A549 (cell line): ENCODE measurements around the gene FRMD3. TPM values are rescaled to one million over a fixed set of nuclear protein-coding genes. Genes with fewer than 3 reads are reported as not detected.

Experiments
- ATAC-seq, 2 experiments: fragments of 200-7000 bp in 1 of 2; fragments of >200 bp in 1 of 2; cut with Nextera tagmentation in 1 of 2; cut with Tn5 transposase in 1 of 2; 3 replicates each; pipeline versions ENCODE4 v1.8.0 to v1.9.1; 2018 to 2020; ENCODE audit warnings: mild to moderate bottlenecking in 1 of 2, moderate library complexity in 1 of 2
- CTCF ChIA-PET: fragments of 300-600 bp; sonication (Branson Sonifier 250); formaldehyde crosslinking; extraction: SDS; loops from one replicate; lab custom pipeline; 2021; ENCODE audit warnings: antibody characterized with exemption, inconsistent platforms; lab: Yijun Ruan, JAX
- POLR2A ChIA-PET: fragments of 350-600 bp; formaldehyde crosslinking; extraction: SDS; loops from one replicate; lab custom pipeline; 2021; ENCODE audit warnings: antibody characterized with exemption, inconsistent platforms; lab: Yijun Ruan, JAX
- DNase-seq, 2 experiments: peaks; one replicate each; pipeline versions ENCODE4 v3.0.0 to v3.0.0-alpha.2; 2011 to 2016; ENCODE audit warnings: low read depth in 1 of 2, low spot score in 1 of 2
- FAIRE-seq: peaks from 2 replicates; lab custom pipeline; 2011; peaks lifted over from hg19 to GRCh38; lab: Jason Lieb, UNC
- H3K27ac ChIP-seq, 2 experiments: fragments of >200 bp; sonication (Bioruptor Twin); formaldehyde crosslinking; 3 replicates each; pipeline ENCODE4 v1.5.1; 2016 to 2017
- H3K4me1 ChIP-seq: fragments of >200 bp; sonication (Bioruptor Twin); formaldehyde crosslinking; 3 replicates; pipeline ENCODE4 v1.6.1; 2016
- H3K4me2 ChIP-seq: fragments of >200 bp; sonication (Bioruptor Twin); formaldehyde crosslinking; 3 replicates; pipeline ENCODE4 v1.6.1; 2016
- H3K4me3 ChIP-seq: fragments of >200 bp; sonication (Bioruptor Twin); formaldehyde crosslinking; 3 replicates; pipeline ENCODE4 v1.5.1; 2016
- H3K9me3 ChIP-seq: fragments of >200 bp; sonication (Bioruptor Twin); formaldehyde crosslinking; 3 replicates; pipeline ENCODE4 v1.6.1; 2016
- BCL3 ChIP-seq: fragments of >200 bp; sonication (Bioruptor Twin); formaldehyde crosslinking; IDR thresholded peaks from 3 replicates; pipeline ENCODE4 v1.6.1; 2016
- BHLHE40 ChIP-seq: IDR thresholded peaks from 2 replicates; pipeline ENCODE4 v1.6.1; 2012; ENCODE audit warnings: low read depth, low read length, inconsistent platforms
- CEBPB ChIP-seq, 2 experiments: fragments of >200 bp in 1 of 2; sonication (Bioruptor Twin) in 1 of 2; formaldehyde crosslinking in 1 of 2; IDR thresholded peaks; 2 replicates each; pipeline ENCODE4 v1.6.1; 2012 to 2016
- E2F6 ChIP-seq: IDR thresholded peaks from 2 replicates; pipeline ENCODE4 v1.6.1; 2012; ENCODE audit warnings: low read depth, borderline replicate concordance
- EP300 ChIP-seq, 2 experiments: fragments of >200 bp; sonication (Bioruptor Twin); formaldehyde crosslinking; IDR thresholded peaks; 2 replicates in 1 of 2; 3 replicates in 1 of 2; pipeline ENCODE4 v1.6.1; 2016 to 2017
- FOSB ChIP-seq: fragments of 250-450 bp; sonication (Bioruptor Pico); IDR thresholded peaks from 2 replicates; pipeline ENCODE4 v1.5.0; 2020; ENCODE audit warnings: mild to moderate bottlenecking, moderate library complexity
- HEYL ChIP-seq: fragments of 250-450 bp; sonication (Bioruptor Pico); IDR thresholded peaks from 2 replicates; pipeline ENCODE4 v1.8.0; 2021; ENCODE audit warnings: mild to moderate bottlenecking, moderate library complexity
- HMGXB4 ChIP-seq: fragments of 250-450 bp; sonication (Bioruptor Pico); IDR thresholded peaks from 2 replicates; pipeline ENCODE4 v1.5.0; 2021; ENCODE audit warnings: mild to moderate bottlenecking, moderate library complexity, borderline replicate concordance
- HOXB5 ChIP-seq: fragments of 250-450 bp; sonication (Bioruptor Pico); IDR thresholded peaks from 2 replicates; pipeline ENCODE4 v1.5.0; 2020; ENCODE audit warnings: mild to moderate bottlenecking, moderate library complexity
- JUN ChIP-seq, 2 experiments: fragments of >200 bp; sonication (Bioruptor Twin); formaldehyde crosslinking; IDR thresholded peaks; 2 replicates in 1 of 2; 3 replicates in 1 of 2; pipeline ENCODE4 v1.6.1; 2016 to 2017
- KDM1A ChIP-seq: fragments of 200-600 bp; sonication (generic); IDR thresholded peaks from 2 replicates; pipeline ENCODE4 v1.6.1; 2016; ENCODE audit warnings: low read depth, mild to moderate bottlenecking
- MYC ChIP-seq: IDR thresholded peaks from 2 replicates; pipeline ENCODE4 v1.6.1; 2012; ENCODE audit warnings: mild to moderate bottlenecking, inconsistent platforms, low read length, improper control_type of control experiment, borderline replicate concordance
- PHF8 ChIP-seq: fragments of 200-600 bp; sonication (generic); IDR thresholded peaks from 2 replicates; pipeline ENCODE4 v1.6.1; 2016; ENCODE audit warnings: low read depth, mild to moderate bottlenecking, antibody characterized with exemption, moderate library complexity, borderline replicate concordance
- RAD21 ChIP-seq, 2 experiments: fragments of >200 bp in 1 of 2; sonication (Bioruptor Twin) in 1 of 2; formaldehyde crosslinking in 1 of 2; IDR thresholded peaks in 1 of 2; conservative IDR thresholded peaks in 1 of 2; 2 replicates in 1 of 2; 3 replicates in 1 of 2; pipeline ENCODE4 v1.6.1; 2012 to 2018; ENCODE audit warnings: inconsistent platforms in 1 of 2
- RARB ChIP-seq: fragments of 250-450 bp; sonication (Bioruptor Pico); IDR thresholded peaks from 2 replicates; pipeline ENCODE4 v1.8.0; 2021; ENCODE audit warnings: mild to moderate bottlenecking, moderate library complexity
- RCOR1 ChIP-seq: fragments of 150-350 bp; IDR thresholded peaks from 2 replicates; pipeline ENCODE4 v1.6.1; 2014; ENCODE audit warnings: antibody characterized with exemption, low read length, low read depth
- REST ChIP-seq: fragments of 200-600 bp; sonication (generic); IDR thresholded peaks from 2 replicates; pipeline ENCODE4 v1.6.1; 2016; ENCODE audit warnings: antibody characterized with exemption, mild to moderate bottlenecking, moderate library complexity
- TFCP2L1 ChIP-seq: fragments of 250-450 bp; sonication (Bioruptor Pico); IDR thresholded peaks from 2 replicates; pipeline ENCODE4 v1.5.0; 2021; ENCODE audit warnings: mild to moderate bottlenecking
- TP53 ChIP-seq: fragments of 250-450 bp; sonication (Bioruptor Pico); IDR thresholded peaks from 2 replicates; pipeline ENCODE4 v1.5.0; 2021; ENCODE audit warnings: mild to moderate bottlenecking, moderate library complexity
- ZNF302 ChIP-seq: fragments of 250-450 bp; sonication (Bioruptor Pico); IDR thresholded peaks from 2 replicates; pipeline ENCODE4 v1.9.0; 2021; ENCODE audit warnings: inconsistent platforms, mild to moderate bottlenecking, moderate library complexity
- ZSCAN20 ChIP-seq: fragments of 250-450 bp; sonication (Bioruptor Pico); IDR thresholded peaks from 2 replicates; pipeline ENCODE4 v1.8.0; 2022; ENCODE audit warnings: mild to moderate bottlenecking, moderate library complexity
- WGBS: methylation state at CpG from one replicate; pipeline ENCODE4 v1.1.6; 2017; ENCODE audit errors: missing lambda C conversion rate; 5-methylcytosine and 5-hydroxymethylcytosine counted together
- polyA plus RNA-seq, 4 experiments: library from polyadenylated mRNA; depleted of rRNA in 3 of 4; stranded (reverse); fragments of >200 nt; fragmentation: RNase III in 1 of 4; extraction: RNeasy Plus Mini Kit Qiagen cat#74134 plus additional on column Dnase treatment in 1 of 4; gene quantifications; 2 replicates in 3 of 4; 3 replicates in 1 of 4; pipeline ENCODE4 v1.2.3, GENCODE V29; 2011 to 2017

The FRMD3 gene
- polyA plus RNA-seq, 2 of the 4 experiments (the other 2 are of a cell fraction) = 1.7 to 3.3 TPM

GRCh38 chr9:83425240-83425639, 113.0 kb downstream of the FRMD3 start (continued):
- TF ChIP-seq REST (no peak), TP53 (CRISPR knock-in tag) (no peak)

- TF ChIP-seq TFCP2L1 (CRISPR knock-in tag) (no peak), RARB (CRISPR knock-in tag) (no peak), BCL3 (no peak), PHF8 (no peak), ZSCAN20 (CRISPR knock-in tag) (no peak), REST (no peak), FOSB (CRISPR knock-in tag) (no peak), RAD21 (conservative IDR thresholded peaks at IDR 0.05 in 1 of 2, IDR thresholded peaks at IDR 0.05 in 1 of 2) (no peak), EP300 (IDR thresholded peaks at IDR 0.05) (no peak), JUN (IDR thresholded peaks at IDR 0.05) (no peak), HEYL (no peak), BHLHE40 (no peak), KDM1A (no peak), HOXB5 (CRISPR knock-in tag) (no peak), MYC (no peak), HMGXB4 (CRISPR knock-in tag) (no peak), CEBPB (IDR thresholded peaks at IDR 0.05) (no peak), RCOR1 (no peak), E2F6 (no peak), ZNF302 (CRISPR knock-in tag) (no peak)
- ATAC-seq = no peak
- DNase-seq = no peak
Observed at GRCh38 chr9:83424831-83425230, 113.4 kb downstream of the FRMD3 start.

More at GRCh38 chr9:83424831-83425230, 113.4 kb downstream of the FRMD3 start:
- FAIRE-seq = no peak
- Histone ChIP-seq H3K4me1 (peaks cover 17% of the 10 kb centered on the region), H3K4me3 (no peak overlapping the region), H3K27ac (no peak overlapping the region), H3K9me3 (no peaks in the 10 kb centered on the region), H3K4me2 (no peak overlapping the region)
- 66% methylated on average over 2 of the region's 2 CpGs for WGBS
- CTCF ChIA-PET = interaction anchor here (0.6 kb wide), 1 partner anchor 28 kb away, joined by 3 read pairs; no protein-coding TSS in a partner anchor
- POLR2A ChIA-PET = no interaction called here
